ENCODE measurements around the gene ARHGAP6.
A peak's percentile ranks its signal among the peaks of the same experiment; 100 is the strongest.
"Not testable (repeated sequence)": the region's sequence is repeated elsewhere in the genome, so short reads cannot be mapped to it uniquely, and the experiment has no call there.

ARHGAP6 gene

DNA sequence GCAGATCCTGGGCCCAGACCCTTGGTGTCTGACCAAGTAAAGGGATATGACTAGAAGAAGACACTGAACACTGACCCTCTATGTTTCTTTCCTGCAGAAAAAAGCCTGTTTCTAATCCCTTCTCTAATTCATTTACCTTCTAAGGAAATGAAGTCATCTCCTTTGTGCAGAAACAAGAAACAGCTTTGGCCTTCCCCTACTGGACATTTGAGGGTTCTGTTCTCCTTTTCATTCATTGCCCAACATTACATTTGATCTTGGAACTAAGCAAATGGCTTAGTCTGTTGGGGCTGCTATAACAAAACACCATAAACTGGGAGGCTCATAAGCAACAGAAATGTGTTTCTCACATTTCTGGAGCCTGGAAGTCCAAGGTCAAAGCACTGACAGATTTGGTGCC lies 534.6 kb downstream of the ARHGAP6 start:
- DNase-seq, result peak; percentile 7

DNA sequence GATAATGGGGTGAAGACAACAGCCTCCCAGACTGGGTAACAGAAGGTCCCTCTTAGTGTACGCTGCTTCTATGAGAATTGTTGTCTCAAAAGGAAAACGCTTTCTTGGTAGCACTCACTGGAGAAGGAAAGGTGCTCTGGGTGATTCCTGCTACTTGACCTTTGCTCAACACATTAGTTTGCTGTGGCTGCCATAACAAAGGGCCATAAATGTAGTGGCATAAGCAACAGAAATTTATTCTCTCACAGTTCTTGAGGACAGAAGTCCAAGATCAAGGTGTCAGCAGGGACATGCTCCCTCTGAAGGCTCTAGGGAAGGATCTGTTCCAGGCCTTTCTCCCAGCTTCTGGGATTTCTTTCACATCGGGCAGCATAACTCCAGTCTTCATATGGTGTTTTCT lies 535.6 kb downstream of the ARHGAP6 start:
- DNase-seq, result no peak

DNA sequence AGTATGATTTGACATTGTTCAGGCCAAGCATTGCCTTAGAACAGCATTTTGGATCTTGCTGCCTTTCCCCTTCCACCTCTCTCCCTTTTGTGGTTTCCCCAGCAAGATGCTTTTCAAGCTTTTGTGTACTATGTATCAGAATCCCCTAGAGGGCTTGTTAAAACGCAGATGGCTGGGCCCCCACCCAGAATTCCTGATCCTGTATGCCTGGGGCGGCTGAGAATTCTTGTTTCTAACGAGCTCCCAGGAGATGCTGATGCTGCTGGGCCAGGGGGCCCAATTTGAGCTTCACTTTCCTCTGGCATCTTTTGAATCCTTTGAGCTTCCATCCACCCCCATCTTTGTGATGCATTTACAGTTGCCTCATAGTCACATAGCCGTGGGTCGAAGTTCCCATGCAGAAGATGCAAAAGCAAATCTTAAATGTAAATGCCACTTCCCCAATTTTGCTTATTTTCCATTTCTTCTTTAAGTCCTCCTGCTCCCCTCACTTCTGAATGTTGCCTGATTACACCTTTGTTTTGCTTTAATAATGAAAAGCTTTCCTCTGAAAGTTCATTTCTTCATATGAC lies 536.1 kb downstream of the ARHGAP6 start:
- DNase-seq, result no peak

DNA sequence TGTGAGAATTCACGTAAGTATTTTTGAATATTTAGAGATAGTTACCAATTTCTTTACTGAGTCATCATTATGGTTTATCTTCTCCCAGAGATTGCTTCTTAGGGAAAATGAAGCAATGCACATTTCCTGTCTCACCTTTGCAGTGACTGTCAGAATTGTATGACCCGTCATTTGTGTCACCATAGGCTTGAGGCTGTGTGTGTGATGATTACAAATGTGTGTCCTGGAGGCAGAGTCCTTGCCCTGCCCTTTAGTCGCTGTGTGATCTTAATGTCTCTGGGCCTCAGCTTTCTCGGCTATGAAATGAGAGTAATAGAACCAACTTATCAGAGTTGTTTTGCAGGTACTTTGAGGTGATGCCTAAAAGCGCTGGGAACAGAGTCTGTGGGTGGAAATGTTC lies 540.7 kb downstream of the ARHGAP6 start:
- DNase-seq, result no peak

DNA sequence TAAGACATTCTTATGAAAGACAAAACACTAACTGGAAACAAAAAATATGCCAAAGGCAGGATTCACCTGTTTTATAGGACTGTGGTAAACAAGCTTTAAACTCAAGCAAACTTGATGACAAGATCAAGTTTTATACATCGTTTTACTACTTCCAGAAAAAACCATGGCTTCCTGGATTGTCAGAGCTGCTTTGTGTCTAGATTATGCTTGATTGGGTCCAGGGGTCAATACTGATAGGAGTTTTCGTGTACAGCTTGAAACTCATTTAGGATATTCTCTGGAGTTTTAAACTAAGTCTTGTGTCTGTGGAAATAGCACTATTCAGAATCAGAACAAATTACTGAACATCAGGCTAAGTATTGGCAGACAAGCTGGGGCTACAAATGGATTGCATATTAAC lies 541.6 kb downstream of the ARHGAP6 start:
- DNase-seq, result no peak

DNA sequence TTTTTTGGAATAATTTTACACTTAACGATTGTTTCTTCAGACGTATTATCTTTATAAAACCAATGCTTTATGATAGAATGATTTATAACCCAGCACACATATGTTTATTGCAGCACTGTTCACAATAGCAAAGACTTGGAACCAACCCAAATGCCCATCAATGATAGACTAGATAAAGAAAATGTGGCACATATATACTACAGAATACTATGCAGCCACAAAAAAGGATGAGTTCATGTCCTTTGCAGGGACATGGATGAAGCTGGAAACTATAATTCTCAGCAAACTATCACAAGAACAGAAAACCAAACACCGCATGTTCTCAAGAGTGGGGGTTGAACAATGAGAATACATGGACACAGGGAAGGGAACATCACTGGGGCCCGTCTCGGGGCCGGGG lies 542.6 kb downstream of the ARHGAP6 start:
- not testable (repeated sequence) for DNase-seq

DNA sequence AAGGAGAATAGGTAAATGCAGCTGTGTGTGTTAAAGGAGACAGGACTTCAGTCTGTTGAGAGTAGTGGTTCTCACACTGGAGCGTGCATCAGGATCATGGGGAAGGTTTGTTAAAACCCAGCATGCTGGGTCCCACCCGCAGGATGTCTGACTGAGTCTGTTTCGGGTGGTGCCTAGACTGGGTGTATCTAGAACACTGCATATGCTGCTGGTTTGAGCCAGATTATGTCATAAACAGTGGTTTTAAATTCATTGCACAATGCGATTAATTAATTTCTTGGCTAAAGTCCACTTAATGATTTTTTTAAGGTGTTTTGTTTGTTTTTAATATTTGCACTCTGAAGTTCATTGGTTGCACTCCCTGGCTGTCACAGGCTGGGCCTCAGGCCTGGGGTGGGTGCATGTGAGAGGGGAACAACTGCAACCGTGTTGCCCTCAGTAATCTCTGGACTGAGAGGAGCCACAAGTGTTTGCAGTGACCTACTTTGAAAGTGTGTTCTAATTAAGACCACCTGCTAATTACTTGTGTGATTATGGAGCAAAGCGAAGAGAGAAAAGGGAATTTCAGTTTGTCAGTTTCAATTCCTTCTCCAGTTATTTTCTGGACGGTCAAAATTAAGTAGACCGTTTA lies 546.3 kb downstream of the ARHGAP6 start:
- peak; percentile 10 for DNase-seq

DNA sequence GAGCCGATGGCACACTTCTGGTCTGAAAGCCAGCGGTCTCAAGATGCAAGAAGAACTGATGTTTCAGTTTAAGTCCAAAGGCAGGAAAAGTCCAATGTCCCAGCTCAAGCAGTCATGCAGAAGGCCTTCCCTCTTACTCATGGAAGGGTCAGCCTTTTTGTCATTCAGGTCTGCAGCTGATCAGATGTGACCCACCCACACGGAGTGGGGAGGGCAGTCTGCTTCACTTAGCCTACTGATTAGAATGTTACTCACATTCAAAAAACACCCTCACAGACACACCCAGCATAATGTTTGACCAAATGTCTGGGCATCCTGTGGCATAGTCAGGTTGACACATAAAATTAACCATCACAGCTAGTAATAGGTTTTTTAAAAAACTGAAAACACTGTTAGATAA lies 548.0 kb downstream of the ARHGAP6 start:
- DNase-seq, result no peak

DNA sequence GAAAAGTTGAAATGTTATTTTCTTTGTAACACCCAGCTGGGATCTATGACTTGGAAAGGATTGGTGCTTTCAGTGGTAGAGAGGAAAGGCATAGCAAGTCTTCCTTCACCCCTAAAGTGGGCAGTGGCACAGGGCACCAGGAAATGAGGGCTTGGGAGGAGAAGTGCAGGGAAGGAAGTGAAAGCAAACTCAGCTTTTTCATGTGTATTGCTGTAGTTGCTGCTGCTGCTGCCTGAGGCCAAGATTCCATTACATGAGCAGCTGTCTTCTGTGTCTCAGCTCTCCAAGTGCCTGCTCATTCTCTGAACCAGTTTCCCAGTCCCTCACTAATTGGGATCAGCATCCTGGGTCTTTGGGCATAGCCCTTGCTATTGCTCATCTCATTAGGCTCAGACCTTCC lies 552.0 kb downstream of the ARHGAP6 start:
- no peak for DNase-seq

DNA sequence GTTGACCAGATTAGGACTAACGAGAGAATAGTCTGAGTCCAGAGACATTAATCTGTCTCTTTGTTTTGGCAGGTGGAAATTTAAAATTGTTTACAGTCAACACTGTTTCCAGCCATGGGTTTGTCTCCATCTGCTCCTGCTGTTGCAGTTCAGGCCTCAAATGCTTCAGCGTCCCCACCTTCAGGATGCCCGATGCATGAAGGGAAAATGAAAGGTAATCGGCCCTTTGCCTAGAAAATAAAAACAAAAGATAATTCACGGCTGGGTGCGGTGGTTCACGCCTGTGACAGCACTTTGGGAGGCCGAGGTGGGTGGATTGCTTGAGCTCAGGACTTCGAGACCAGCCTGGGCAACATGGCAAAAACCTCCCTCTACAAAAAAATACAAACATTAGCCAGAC lies 553.8 kb downstream of the ARHGAP6 start:
- no peak for DNase-seq

DNA sequence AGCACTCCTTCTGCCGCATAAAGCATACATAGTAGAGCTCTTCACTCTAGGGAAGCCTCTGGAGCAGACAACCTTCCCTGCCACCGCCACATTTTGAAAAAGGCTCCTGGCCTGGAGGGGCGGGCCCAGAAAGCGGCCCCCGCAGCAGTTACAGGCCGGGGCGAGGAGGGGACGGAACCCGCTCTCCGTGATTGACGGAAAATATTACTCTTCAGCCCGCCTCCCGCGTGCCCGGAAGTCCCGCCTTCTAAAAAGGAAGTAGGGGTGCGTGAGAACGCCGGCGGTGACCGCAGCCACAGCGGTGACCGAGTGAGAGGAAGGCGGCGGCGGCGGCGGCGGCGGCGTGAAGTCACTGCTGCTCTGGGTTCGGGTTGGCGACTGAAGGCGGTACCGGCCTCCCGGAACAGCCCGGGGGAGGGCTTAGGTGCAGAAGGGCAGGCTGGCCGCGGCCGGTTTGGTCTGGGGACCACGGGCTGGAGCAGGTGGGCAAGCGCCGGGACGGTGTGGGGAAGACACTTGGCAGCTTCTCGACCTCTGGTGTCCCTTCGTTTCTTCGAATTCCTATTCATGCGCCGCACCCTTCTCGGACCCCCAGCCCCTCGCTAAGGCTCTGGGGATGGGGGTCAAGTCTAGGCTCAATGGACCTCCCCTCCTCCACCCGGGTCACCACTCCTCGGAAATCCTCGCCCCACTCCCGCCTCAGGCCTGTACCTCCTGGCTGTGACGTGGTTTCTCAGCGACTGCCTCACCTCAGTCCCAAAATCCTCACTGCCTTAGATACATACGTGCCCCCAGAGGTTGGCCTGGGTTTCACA lies 554.5 kb downstream of the ARHGAP6 start, which contains the start of gene HCCS:
TSS of gene HCCS (plus strand) at position 296 of the 815 bp plus-strand sequence. CDS start 729 bp downstream, outside the sequence.
- DNase-seq, result peak; percentile 93

DNA sequence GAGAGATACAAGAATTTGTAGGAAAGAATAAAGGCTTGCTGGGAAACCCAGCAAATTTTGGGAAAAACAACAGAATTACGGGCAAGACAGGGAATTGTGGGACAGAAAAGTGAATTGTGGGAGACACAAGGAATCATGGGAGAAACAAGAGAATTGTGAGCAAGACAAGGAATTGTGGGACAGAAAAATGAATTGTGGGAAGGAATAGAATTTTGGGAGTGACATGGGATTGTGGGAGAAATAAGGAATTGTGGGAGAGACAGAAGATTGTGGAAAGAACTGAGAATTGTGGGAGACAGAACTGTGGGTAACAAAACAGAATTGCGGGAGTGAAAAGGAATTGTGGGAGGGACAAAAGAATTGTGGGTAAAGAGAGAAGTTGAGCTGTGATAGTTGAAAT lies 555.8 kb downstream of the ARHGAP6 start:
- no peak for DNase-seq

DNA sequence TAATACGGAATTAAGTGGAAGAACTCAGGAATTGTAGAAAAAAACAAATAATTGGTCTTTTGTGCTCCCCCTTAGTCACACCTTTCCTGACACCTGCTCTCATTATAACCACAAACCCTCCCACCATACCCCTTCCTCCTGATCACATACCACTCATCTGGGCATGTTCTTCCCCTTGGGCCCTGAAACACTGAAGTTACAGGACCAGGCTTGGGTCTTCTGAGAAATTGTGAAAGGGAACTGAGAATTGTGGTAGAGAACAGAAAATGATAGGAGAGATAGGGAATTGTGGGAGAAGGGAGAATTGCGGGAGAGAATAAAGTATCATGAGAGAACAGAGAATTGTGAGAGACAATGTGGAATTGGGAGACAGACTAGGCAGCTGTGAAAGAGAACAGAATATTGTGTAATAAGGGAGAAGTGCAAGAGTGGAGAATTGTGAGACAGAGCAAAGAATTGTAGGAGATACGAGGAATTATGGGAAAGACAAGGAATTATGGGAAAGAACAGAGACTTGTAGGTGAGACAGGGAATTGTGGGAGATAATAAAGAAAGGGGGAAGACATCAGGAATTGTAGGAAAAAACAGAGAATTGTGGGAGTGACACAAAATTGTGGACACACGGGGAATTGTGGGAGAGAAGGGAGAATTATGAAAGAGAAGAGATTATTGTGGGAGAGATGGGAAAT lies 557.3 kb downstream of the ARHGAP6 start:
- no peak for DNase-seq

DNA sequence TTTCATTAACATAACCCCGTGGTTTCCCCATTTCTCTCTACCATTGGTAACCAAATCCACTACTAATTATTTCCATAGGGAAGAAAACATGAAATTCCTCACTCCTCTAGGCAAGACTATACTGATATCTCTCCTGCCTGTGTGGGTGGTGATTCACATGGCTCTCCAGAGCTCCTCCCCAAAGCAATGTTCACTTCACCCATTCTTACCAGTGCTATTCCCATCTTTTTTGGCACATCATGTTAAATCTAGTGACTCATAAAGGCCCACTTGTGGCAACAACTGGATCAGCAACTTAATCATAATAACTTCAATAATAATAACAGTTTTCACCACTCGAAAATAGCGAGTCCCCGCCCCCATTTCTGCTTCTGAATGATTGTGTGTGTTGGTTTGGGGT lies 560.6 kb downstream of the ARHGAP6 start:
- DNase-seq, result peak; percentile 4

DNA sequence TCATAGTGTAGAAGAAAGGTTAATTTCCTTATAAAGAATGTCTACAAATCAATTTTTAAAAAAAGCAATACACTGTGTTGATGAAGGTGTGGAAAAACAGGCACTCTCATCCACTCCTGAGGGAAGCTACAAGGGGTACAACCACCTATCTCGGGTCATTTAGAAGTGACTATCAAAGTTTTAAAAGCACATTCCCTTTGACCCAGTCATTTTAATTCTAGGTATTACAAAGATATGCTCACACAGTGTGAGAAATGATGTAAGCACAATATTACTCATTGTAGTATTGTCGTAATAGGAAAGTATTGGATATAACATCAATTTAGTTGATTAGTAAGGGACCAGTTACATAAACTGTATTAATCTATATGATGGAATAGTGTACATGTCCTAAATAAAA lies 562.0 kb downstream of the ARHGAP6 start:
- DNase-seq, result no peak

DNA sequence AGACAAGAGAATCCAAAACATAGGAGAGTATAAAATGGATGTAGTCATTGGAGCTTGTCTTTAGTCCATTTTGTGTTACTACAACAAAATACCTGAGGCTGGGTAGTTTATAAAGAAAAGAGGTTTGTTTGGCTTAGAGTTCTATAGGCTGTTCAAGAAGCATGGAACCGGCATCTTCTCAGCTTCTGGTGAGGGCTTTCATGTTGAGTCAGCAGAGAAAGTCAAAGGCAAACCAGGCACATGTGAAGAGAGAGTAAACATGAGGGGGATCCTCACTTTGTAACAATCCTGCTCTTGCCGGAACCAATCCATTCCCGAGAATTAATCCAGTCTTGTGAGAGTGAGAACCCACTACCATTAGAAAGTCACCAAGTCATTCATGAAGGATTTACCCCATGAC lies 562.7 kb downstream of the ARHGAP6 start:
- DNase-seq, result no peak

DNA sequence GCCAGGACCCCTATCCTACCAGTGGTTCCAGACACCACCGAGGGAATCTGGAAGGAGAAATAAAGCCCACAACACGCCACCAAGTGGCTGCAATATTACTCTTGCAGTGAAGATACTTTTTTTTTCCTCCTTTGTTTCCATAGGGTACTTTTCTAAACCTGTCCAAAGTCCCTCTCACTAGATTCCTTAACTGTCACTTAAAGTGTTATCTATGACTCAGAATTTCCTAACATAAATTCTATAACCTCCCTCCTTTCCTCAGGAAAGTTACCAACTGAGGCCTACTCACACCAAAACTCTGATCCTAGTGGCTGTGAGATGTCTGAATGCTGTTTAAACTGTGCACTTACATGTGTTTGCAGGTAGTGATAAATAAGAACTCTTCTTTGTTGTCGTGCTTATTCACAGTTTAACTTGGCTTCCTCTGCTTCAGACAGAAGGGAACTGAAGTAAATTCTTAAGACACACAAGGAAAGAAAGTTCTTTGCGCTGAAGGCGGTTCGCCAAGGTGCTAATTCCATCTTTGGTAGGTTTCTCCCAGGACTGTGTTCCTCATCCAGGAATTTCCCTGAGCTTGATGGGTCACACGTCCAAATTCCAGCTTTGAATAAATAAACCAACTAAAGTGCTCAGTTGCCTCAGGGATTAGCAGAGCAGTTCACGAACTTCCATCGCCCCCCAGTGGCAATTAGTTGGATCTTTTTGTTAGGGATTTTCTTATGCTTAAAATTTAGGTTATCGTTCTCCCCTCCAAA lies 565.3 kb downstream of the ARHGAP6 start:
- peak; percentile 32 for DNase-seq

DNA sequence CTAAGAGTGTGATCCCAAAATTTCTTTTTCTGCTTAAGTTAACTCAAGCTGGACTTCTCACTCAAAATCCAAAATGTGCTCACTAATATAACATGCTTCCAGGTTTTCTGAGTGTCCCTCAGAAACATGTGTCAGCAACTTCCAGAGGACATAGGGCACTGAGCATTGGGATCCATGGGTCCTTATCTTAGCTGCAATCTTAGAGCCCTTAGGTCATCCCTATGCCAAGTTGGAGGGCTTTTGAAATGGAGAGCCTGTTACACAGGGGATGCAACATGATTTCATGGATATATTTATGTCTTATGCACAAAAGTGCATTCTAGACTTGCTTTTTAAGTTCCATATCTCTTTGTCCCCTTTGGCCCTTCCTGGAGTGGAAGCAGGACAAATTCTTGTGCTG lies 566.3 kb downstream of the ARHGAP6 start:
- DNase-seq, result no peak

DNA sequence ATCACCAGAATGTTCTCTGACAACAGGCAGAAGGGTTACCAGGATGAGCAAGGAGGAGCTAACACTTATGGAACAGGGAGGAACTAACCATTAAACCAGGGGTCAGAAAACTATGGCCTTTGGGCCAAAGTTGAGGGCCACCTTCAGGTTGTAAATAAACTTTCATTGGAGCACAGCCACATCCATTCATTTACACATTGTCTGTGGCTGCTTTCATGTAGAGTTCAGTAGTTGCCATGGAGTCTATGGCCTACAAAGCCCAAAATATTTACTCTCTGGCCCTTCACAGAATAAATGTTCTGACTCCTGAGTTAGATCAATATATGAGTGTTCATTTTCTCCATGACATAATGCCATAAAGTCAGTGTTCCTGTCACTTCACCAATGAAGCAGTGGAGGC lies 567.8 kb downstream of the ARHGAP6 start:
- no peak for DNase-seq

DNA sequence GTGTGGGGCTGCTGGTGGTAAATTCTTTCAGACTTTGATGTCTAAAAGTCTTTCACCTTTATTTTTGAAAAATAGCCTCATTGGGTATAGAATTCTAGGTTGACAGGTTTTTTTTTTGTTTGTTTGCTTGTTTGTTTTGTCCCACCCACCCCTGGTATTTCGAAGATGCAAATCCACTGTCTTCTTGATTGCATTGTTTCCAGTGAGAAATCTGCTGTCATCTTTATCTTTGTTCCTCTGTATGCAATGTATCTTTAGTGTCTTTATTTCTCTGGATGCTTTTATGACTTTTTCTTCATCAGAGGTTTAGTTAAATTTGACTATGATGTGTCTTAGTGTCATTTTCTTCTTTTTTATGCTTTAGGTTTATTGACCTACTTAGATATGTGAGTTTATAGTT lies 575.9 kb downstream of the ARHGAP6 start:
- DNase-seq, result no peak

Measured in hematopoietic multipotent progenitor cell treated with erythropoietin and hydrocortisone succinate and interleukin-3 and kit ligand, for 4 days (in vitro differentiated cells).